Measurements from ENCODE around the gene HIVEP3.

The HIVEP3 gene

DNA sequence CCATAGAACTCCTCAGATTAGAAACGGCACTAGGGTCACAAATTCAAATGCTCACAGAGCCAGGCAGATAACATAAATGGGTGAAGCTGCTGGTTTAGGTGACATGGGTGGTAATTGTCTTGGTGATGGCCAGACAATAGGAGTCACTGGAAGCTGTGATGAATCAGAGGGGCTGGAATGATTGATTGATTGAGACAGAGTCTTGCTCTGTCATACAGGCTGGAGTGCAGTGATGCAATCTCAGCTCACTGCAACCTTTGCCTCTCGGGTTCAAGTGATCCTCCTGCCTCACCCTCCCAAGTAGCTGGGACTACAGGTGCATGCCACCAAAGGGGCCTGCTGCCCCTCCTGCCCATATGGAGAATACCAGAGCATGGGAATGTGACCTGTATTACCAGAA, 63.0 kb downstream of the HIVEP3 start:
- no peaks in the 10 kb centered on the region for H3K27me3 ChIP-seq (ENCODE audit: insufficient read depth, poor library complexity, severe bottlenecking)
- TF ChIP-seq CTCF (IDR thresholded peaks at IDR 0.05; ENCODE audit: insufficient read depth, low read length) (no peak), SPI1 (IDR thresholded peaks at IDR 0.05; ENCODE audit: borderline replicate concordance, low read depth) (no peak), GABPA (IDR thresholded peaks at IDR 0.05; ENCODE audit: low read depth) (no peak), POLR2AphosphoS5 (IDR thresholded peaks at IDR 0.05; ENCODE audit: low read depth) (no peak)
- TF ChIP-seq, protein P1, sequence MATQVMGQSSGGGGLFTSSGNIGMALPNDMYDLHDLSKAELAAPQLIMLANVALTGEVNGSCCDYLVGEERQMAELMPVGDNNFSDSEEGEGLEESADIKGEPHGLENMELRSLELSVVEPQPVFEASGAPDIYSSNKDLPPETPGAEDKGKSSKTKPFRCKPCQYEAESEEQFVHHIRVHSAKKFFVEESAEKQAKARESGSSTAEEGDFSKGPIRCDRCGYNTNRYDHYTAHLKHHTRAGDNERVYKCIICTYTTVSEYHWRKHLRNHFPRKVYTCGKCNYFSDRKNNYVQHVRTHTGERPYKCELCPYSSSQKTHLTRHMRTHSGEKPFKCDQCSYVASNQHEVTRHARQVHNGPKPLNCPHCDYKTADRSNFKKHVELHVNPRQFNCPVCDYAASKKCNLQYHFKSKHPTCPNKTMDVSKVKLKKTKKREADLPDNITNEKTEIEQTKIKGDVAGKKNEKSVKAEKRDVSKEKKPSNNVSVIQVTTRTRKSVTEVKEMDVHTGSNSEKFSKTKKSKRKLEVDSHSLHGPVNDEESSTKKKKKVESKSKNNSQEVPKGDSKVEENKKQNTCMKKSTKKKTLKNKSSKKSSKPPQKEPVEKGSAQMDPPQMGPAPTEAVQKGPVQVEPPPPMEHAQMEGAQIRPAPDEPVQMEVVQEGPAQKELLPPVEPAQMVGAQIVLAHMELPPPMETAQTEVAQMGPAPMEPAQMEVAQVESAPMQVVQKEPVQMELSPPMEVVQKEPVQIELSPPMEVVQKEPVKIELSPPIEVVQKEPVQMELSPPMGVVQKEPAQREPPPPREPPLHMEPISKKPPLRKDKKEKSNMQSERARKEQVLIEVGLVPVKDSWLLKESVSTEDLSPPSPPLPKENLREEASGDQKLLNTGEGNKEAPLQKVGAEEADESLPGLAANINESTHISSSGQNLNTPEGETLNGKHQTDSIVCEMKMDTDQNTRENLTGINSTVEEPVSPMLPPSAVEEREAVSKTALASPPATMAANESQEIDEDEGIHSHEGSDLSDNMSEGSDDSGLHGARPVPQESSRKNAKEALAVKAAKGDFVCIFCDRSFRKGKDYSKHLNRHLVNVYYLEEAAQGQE (IDR thresholded peaks at IDR 0.05; ENCODE audit: insufficient replicate concordance, low read depth): no peak
- H3K4me3 ChIP-seq (replicated peaks; ENCODE audit: insufficient read depth, low read length): no peak overlapping the region
- no peak for DNase-seq (ENCODE audit: low read depth in 1 of 2, low spot score in 1 of 2)
- H3K27ac ChIP-seq (replicated peaks): no peak overlapping the region

DNA sequence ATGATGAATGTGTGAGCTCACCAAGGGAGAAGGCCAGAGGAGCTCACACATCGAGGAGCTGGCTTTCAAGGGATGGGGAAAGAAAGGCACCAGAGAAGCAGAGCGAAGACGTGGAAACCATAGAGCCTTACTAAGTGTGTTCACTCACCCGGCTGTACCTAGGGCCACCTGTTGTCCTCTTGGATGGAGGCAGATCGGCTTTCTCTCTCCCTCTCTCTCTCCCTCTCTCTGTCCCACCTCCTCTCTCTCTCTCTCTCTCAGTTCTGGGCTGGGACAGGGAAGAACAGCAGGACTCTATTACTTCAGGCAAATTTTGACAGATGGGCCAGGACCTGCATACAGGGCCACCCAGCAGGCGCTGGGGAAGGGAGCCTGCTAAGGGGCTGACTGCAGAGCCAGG, 64.8 kb downstream of the HIVEP3 start:
- Histone ChIP-seq H3K27ac (replicated peaks) (no peak overlapping the region), H3K4me3 (replicated peaks; ENCODE audit: insufficient read depth, low read length) (no peak overlapping the region), H3K27me3 (ENCODE audit: insufficient read depth, poor library complexity, severe bottlenecking) (no peaks in the 10 kb centered on the region)
- no peak for DNase-seq (ENCODE audit: low read depth in 1 of 2, low spot score in 1 of 2)
- TF ChIP-seq POLR2AphosphoS5 (IDR thresholded peaks at IDR 0.05; ENCODE audit: low read depth): no peak
- TF ChIP-seq SPI1 (IDR thresholded peaks at IDR 0.05; ENCODE audit: borderline replicate concordance, low read depth): no peak
- TF ChIP-seq GABPA (IDR thresholded peaks at IDR 0.05; ENCODE audit: low read depth): no peak
- TF ChIP-seq CTCF (IDR thresholded peaks at IDR 0.05; ENCODE audit: insufficient read depth, low read length): no peak
- TF ChIP-seq, protein P1 (IDR thresholded peaks at IDR 0.05; ENCODE audit: insufficient replicate concordance, low read depth): no peak

DNA sequence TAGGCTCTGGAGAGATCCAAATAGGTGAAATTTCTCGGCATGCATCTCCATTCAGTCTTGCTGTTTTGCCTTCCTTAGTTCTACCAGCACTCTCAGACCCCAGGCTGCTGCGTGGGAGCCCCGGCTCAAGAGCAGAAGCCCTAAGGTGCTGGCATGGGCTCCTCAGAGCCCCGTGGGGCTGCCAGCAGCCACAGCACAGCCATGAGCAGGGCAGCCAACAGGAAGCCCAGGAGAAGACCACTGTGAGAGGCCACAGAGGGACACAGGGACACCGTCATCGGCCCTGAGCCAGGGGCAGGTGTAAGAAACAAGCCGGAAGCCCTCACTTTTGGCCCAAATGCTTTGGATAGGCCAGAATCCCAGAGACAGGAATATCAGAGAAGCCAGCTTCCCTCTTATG, 66.6 kb downstream of the HIVEP3 start:
- DNase-seq (ENCODE audit: low read depth in 1 of 2, low spot score in 1 of 2): no peak
- Histone ChIP-seq H3K27me3 (ENCODE audit: insufficient read depth, poor library complexity, severe bottlenecking) (no peaks in the 10 kb centered on the region), H3K4me3 (replicated peaks; ENCODE audit: insufficient read depth, low read length) (no peak overlapping the region), H3K27ac (replicated peaks) (no peak overlapping the region)
- TF ChIP-seq CTCF (IDR thresholded peaks at IDR 0.05; ENCODE audit: insufficient read depth, low read length): no peak
- no peak for TF ChIP-seq SPI1 (IDR thresholded peaks at IDR 0.05; ENCODE audit: borderline replicate concordance, low read depth)
- TF ChIP-seq GABPA (IDR thresholded peaks at IDR 0.05; ENCODE audit: low read depth): no peak
- TF ChIP-seq POLR2AphosphoS5 (IDR thresholded peaks at IDR 0.05; ENCODE audit: low read depth): no peak
- TF ChIP-seq, protein P1 (IDR thresholded peaks at IDR 0.05; ENCODE audit: insufficient replicate concordance, low read depth): no peak
